Stimulated activated CD4-positive, alpha-beta T cell treated with anti-CD3 and anti-CD28 coated beads, Interleukin-12 subunit alpha, Interleukin-12 subunit beta, amount 100 ng/mL, for 48 hours (primary cell): Measurements from ENCODE around the gene IL13RA2.

Experiments
- DNase-seq, 3 donors: peaks; one replicate each; pipeline ENCODE4 v3.0.0-alpha.2; 2020; ENCODE audit warnings: low read depth in 2 of 3, low spot score in 1 of 3

The IL13RA2 gene, protein sequence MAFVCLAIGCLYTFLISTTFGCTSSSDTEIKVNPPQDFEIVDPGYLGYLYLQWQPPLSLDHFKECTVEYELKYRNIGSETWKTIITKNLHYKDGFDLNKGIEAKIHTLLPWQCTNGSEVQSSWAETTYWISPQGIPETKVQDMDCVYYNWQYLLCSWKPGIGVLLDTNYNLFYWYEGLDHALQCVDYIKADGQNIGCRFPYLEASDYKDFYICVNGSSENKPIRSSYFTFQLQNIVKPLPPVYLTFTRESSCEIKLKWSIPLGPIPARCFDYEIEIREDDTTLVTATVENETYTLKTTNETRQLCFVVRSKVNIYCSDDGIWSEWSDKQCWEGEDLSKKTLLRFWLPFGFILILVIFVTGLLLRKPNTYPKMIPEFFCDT

DNA sequence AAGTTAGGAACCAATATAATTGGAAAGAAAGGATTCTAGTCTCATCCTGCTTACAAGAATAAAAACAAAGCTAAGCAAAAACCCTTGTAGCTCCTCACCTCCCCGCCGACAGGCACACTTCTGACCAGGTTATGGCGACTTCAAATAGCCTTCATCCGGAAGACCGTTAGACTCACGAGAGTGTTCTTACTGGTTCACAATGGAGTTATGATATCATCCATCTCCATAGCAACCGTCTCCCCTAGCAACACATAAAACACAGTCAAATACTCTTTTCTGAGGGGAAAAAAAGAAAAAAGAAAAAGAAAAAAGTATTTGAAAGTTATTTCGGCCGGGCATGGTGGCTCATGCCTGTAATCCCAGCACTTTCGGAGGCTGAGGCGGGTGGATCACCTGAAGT is at the start of gene IL13RA2:
Gene IL13RA2 (minus strand): TSS at position 162 of the 400 bp plus-strand sequence. CDS start 347 bp downstream, outside the sequence.
- no peak for DNase-seq

DNA sequence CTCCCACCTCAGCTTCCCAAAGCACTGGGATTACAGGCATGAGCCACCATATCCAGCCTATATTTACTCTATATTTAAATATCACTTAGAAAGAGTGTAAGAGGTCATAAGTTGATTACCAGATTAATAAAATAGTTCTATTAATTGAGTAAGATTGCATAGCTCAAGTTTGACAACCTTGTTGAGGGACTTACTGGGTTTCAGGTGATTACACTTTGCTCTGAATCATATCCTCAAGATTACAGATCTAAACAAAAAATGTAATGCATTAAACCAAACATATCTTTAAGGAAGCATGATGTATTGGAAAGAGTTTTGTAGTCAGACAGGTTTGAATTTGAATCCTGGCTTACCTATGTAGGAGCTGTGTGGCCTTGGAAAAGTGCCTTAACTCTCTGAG is 47.9 kb upstream of the IL13RA2 start:
- no peak for DNase-seq

DNA sequence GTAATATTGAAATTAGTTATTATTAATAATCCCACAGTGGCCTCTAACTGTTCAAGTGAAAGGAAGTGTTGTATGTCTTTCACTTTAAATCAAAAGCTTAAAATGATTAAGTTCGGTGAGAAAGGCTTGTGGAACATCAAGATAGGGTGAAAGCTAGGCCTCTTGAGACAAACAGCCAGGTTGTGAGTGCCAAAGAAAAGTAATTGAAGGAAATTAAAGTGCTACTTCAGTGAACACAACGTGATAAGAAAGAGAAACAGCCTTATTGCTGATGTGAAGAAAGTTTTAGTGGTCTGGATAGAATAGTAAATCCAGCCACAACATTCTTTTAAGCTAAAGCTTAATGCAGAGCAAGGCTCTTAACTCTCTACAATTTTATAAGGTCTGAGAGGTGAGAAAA is 42.6 kb upstream of the IL13RA2 start:
- no peak for DNase-seq

DNA sequence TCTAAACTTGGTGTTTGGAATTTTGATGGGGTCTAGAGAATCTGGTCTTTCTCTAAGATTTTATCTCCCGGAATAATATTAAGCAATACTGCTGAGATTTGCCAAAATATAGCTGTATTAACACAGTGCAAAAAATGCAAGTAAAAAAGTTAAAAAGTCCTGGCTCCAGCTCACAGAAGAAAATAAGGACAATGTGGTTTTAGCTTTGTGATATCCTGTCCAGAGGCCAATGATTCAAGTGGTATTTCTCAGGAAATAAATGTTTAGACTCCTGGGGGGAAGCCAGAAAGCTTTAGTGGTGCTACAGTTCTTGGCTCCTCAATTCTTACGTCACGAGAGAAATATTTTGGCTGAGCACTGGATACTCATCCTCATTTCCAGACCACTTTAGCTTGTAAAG is 40.9 kb upstream of the IL13RA2 start:
- DNase-seq = no peak

DNA sequence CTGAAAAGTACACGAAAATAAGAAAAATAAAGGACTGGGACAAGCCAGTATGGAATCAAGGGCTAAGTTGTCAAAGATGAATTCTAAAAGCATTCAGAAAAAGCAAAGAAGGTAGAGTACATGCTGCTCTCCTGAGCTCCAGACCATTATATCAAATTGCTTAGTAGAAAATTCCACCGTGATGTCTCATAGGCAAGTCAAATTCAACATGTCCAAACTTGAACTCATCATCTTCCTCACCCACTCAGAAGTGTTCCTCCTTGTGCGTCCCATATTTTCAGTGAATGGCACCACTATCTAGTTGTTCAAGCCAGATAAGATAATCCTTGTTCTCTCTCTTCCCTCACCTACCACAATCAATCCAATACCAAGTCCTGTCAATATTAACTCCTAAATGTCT is 37.5 kb upstream of the IL13RA2 start:
- DNase-seq = no peak

DNA sequence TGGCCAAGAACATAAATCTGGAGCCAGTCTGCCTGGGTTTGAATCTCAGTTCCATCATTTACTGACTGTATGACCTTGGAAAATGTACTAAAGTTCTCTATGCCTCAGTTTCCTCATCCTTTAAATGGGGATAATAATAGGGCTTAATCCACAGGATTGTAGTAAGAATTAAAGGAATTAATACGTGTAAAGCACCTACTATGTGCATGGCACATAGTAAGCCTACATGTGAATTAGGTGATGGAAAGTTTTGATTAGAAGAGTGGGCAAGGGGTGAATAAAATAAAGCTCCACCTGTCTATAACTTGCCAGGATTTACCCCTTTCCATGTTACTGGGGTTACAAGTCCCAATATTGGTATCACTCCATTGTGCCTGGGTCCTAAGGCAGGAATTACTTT is 35.8 kb upstream of the IL13RA2 start:
- no peak for DNase-seq

DNA sequence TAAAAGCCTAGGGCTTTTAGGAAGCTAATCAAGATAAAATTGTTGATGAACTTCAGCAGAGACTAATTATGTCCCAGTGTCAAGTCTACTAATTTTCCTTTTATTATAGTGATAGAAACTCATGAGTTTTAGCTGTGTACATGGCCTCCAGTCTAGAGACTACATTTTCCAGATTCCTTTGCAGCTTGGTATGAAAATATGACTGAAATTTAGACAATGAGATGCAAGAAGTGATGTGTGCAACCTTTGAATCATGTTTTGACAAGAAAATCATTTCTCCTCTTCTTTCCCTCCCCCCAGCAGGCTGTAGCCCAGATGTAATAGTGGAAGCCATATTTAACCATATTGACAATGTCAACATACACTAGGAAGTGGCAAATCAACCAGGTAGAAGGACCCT is 30.3 kb upstream of the IL13RA2 start:
- no peak for DNase-seq

DNA sequence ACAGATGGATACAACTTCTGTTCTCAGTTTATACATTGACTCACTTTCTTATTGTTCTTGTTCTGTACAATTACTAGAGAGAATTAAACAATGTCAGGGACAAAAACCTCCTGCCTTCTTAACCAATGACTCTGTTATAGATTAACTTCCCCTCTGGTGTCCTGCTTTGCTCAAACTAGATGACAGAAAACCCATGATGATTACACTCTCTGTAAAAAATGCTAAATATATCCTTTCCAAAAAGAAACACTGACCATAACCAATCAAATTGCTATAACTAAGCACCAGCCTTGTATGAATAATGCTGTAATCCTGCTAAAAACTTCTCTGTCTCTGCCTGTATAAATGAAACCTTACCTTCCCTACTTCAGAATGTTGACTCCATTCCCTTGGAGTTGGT is 29.8 kb upstream of the IL13RA2 start:
- DNase-seq = no peak

DNA sequence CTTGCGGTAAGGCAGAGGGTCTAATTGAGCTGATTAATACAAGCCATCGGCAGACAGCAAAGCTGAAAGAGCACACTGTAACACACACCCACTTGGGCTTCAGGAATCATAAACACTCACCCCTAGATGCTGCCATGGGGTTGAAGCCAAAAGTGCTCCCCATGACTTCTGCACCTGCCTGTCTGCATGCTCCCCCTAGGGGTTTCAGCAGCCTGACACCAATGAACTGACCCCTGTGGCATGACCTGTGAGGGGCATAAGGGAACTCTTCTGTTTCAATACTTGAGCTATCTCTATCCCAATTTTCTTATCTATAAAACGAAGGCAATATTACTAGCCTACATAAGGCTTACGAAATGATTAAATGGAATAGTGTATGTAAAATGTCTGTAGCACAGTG is 23.0 kb upstream of the IL13RA2 start:
- DNase-seq = no peak

DNA sequence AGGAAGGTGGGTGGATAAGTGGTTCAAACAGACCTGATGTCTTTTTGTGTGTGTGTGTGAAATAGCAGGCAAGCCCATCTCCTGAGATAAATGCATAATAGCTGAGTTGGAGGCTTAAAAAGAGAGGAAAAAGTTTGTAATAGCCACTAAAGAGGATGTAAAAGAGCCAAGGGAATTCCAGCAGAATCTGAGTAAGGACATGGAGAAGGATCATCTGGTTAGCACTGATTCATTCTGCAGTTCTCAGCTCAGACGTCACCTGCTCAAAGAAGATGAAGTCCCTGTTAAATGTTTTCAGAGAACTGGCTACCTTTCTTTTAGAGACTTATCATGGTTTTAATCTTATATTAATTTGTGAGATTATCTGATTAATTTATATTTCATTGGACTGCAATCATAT is 21.0 kb upstream of the IL13RA2 start:
- DNase-seq = no peak

DNA sequence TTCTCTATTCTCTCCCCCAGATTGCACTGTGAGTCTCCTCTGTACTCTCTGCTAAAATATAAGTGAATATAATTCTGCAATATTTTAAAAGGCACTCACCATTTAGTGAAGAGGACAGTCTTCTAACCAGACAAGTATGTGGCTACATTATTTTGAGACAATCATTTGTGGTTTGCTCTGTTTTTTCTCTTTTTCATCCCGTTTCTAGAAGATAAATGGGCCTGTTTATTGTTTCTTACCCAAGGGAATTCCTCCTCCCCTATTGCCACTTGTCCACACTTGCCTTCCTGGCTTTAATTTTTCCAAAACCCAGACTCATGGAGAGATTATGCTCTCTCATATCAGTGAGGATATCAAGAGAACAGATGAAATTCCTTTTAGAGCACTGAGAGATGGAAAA is 18.6 kb upstream of the IL13RA2 start:
- no peak for DNase-seq

DNA sequence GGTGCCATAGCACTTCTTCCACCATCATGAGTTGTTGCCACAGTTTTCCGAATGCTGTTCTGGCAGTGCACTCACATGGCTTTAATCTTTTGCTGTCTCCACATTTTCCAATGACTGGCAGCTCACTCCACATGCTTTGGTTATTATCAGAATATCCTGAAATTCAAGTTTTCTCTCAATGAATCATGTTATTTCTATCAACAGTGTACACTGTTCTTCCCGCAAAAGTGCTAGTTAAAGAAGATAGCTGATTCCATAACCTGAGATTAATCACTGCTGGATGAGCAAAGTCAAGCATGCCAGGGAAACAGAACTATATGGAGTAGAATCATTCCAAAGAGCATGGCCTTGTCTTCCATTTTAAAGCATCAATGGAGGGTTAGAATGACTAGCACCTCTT is 14.6 kb upstream of the IL13RA2 start:
- no peak for DNase-seq

DNA sequence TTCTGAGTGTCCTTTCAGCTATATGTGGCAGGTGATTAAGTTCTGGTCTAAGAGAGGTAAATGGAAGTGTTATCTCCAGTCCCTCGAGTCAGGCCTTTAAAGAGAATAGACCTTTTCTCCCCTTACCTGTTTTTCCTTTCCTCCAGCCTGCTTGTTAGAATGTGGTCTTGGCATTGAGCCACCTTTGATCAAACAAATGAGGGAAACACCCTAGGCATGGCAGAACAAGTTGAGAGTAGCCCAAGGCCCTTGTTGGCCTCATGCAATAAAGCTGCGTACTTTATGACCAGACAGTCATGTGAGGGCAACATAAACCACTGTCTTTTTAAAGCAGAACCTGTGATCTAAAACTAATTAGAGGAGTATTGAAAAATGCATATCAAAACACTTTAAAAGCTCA is 13.2 kb upstream of the IL13RA2 start:
- DNase-seq = no peak

DNA sequence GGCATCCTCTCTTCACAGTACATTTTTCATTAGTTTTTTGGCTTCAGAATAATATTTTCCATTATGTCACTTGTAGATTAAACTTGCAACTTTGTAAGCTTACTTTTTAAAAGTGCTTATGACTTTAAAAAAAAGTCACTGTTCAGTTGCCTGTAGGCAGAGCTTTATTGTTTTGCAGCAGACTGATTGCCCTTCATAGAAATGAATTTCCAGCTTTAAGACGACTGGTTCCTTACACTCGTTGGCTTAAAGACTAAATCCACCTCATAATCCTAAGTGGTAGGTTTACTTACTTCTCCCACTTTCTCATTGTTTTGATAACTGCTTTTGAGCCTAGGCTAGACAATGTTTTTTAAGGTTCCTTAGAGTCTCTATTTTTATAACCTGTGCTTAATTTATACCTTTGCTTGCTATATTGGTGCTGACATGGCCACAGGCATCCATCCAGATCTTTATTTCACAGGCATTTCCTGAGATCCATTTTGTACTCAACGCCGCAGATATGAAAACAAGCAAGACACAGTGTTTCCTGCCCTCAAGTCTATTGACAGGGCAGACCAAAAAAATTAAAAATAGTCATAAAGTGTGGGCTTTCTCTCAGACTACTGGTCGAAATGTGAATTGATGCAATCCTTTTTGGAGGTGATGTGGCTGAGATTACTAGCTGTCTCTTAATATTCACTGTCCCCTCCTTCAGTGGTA is 12.6 kb upstream of the IL13RA2 start:
- no peak for DNase-seq

DNA sequence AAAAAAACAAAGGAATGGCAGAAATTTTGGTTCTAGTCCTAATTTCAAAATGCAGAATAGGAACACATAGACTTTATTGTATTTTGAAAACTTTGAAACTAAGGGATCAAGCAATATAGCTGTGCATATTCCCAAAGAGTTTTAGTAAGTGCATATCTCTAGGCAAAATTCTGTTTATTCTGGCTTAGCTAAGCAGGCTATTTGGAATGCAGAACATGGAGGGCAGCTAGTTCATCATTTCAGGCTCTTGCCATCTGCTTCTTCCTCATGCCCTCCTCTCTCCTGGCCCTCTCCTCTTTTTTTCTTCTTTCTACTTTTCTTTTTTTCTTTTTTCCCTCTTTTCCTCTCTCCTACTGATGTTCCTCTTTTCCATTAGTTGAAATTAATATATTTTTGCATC is 12.0 kb upstream of the IL13RA2 start:
- DNase-seq = no peak

DNA sequence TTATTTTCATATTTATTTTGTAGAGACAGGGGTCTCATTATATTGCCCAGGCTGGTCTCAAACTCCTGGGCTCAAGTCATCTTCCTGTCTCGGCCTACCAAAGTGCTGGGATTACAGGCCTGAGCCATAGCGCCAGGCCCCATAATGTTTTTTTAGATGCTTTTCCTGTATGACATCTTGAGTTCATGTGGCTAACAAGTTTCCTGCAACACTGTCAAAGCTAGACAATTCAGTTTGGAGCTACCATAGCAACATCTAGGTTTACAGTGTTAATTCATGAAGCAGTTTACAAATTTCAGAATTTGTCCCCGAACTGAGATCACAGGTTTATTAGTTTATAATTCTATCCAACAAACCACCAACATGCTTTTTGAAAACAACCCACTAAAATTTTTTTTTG is 6.4 kb upstream of the IL13RA2 start:
- DNase-seq = no peak

DNA sequence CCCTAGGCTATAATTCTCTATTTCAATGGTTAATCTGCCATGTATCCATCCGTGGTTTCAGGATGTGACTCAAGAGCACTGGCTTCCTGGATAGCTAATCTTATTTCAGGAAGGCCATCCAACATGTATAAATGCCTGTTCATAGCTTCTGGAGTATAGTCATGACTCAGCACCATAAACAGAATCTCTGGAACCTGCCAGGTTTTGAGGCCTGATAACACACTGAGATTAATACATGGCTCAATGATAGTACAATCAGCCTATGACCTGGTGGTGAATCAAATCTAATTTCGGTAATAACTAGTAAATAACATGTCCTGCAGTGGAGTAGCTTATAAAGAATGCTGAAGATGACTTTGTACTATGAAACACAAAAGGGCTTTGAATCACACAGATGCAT is 5.7 kb upstream of the IL13RA2 start:
- no peak for DNase-seq

DNA sequence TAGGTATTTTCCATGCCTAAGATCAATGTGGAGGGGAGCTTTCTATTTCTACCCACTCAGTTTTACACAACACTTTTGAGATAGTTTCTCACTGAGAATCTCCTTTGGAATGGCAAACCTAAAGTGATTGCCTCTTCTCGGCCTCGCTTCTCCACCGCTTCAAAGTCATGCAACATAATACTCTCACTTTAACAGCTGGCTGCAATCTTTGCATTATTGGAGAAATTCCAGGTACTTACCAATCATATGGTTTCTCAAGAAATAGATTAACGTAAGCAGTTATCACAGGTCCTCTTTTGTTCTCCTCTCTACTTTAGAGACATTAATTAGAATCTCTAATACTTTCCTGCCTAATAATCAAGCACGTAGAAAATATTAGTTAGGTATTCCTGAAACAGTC is 3.7 kb upstream of the IL13RA2 start:
- no peak for DNase-seq

DNA sequence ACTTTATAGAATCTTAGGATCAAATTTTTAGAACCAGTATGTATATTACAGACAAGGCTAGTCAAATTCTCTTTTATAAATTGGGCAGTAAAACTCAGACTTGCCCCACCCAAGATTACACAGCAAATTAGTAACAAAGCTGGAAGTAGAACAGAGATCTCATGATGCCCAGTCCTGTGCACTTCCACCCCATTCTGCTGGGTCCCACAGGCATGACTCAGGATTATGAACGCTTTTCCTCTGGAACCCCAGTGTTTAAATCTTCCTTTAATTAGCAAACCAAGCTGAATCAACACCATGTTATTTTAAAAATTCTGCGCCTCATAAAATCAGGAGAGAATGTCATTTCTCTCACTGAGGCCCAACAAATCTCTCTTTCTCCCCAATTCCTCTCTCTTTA is 1.5 kb upstream of the IL13RA2 start:
- no peak for DNase-seq

DNA sequence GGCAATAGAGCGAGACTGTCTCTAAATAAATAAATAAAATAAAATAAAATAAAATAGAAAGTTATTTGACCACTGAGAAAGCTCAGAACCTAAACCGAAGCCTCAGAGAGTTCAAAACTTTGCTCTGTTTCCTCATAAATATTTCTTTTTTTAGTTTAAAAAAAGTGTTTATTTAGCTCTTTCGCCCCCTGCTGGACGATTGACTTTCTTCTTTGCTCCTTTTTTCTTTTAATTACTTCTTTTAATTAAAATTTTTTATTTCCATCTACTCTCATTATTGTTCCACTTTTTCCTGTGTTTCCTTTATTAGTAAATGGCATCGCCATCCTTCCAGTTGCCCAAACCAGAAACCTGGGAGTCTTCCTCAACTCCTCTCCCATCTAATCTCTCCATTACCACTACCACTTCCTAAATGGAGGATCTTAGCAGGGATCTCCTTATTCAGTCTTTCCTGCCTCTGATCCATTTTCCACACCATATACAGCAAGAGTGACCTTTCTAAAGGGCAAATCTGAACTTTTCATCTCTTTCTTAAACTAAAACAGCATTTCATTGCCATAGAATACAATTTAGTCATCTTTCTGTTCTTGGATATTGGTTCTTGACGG is 728 bp upstream of the IL13RA2 start:
- no peak for DNase-seq

DNA sequence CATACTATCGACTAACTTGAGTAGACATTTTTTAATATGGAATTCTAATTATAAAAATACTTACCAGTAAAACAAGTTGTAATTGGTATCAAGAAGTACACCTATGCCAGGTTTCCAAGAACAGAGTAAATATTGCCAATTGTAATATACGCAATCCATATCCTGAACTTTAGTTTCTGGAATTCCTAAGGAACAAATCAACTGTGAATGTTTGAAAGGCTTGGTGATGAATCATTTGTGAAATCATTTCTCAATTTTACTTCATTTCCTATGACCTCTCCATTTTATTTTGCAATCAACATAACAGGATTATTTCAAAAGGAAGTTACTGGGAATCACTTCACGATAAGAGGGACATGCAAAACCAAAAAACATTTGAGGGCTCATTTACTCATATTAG is 3.7 kb downstream of the IL13RA2 start:
- DNase-seq = no peak

DNA sequence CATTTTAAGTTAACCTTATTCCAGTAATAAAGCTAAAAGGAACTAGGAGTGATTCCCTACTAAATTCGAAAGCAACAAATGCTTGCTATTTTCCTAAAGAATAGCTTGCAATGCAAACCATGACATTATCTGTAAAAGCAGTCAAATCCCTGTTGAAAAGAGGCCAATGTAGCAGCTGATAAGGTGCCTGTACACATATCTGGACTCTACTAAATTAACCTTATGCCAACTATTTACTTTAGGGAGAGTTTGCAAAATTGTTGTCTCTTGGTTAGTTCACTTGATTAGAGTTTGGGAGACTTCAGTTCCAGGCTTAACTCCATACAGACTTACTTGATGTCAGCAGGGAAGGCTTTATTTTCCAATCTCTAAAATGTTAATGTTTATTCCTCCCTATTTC is 6.0 kb downstream of the IL13RA2 start:
- DNase-seq = no peak
